Esophagus muscularis mucosa (tissue), 4 donors: ENCODE measurements around the gene MID1. TPM values are rescaled to one million over a fixed set of nuclear protein-coding genes. Genes with fewer than 3 reads are reported as not detected.

Experiments used
- DNase-seq: peaks from one replicate; pipeline ENCODE4 v3.0.0-alpha.2; 2017; ENCODE audit errors: extremely low spot score
- H3K27ac ChIP-seq, 4 donors: fragments of 200-600 bp; sonication (generic); replicated peaks in 1 of 4; 1 replicate in 3 of 4; 2 replicates in 1 of 4; pipeline ENCODE4 v1.5.1; 2016 to 2019; ENCODE audit warnings: mild to moderate bottlenecking in 1 of 4
- H3K27me3 ChIP-seq, 4 donors: fragments of 200-600 bp; sonication (generic); one replicate each; pipeline versions ENCODE4 v1.5.1 to v1.6.0; 2016 to 2019
- H3K36me3 ChIP-seq, 4 donors: fragments of 200-600 bp; sonication (generic); one replicate each; pipeline ENCODE4 v1.5.1; 2016 to 2019
- H3K4me1 ChIP-seq, 4 donors: fragments of 200-600 bp; sonication (generic); one replicate each; pipeline ENCODE4 v1.5.1; 2016 to 2019
- H3K4me3 ChIP-seq, 4 donors: fragments of 200-600 bp; sonication (generic); 1 replicate in 2 of 4; 2 replicates in 2 of 4; pipeline ENCODE4 v1.5.1; 2016 to 2019; ENCODE audit warnings: mild to moderate bottlenecking in 4 of 4, moderate library complexity in 1 of 4
- H3K9me3 ChIP-seq, 4 donors: fragments of 200-600 bp; sonication (generic); 1 replicate in 3 of 4; 2 replicates in 1 of 4; pipeline ENCODE4 v1.5.1; 2016 to 2019
- EP300 ChIP-seq: sonication (generic); formaldehyde crosslinking; IDR thresholded peaks from one replicate; pipeline ENCODE4 v1.6.1; 2017; ENCODE audit warnings: antibody characterized with exemption
- POLR2A ChIP-seq: fragments of 450-650 bp; IDR thresholded peaks from one replicate; pipeline ENCODE4 v1.6.1; 2017; ENCODE audit warnings: antibody characterized with exemption, moderate library complexity, mild to moderate bottlenecking, low read depth
- POLR2AphosphoS5 ChIP-seq, 2 donors: sonication (generic); formaldehyde crosslinking; IDR thresholded peaks; one replicate each; pipeline ENCODE4 v1.6.1; 2017; ENCODE audit warnings: antibody characterized with exemption in 2 of 2
- WGBS: methylation state at CpG from one replicate; pipeline ENCODE4 v1.1.5; 2018; 5-methylcytosine and 5-hydroxymethylcytosine counted together
- intact Hi-C: fragments of 100-400 bp; cut with DNase I; formaldehyde crosslinking; loops from one replicate; pipeline ENCODE4 v1.15.1; 2023
- total RNA-seq, 4 donors: library from RNA; depleted of rRNA; stranded (reverse); fragments of >200 nt; gene quantifications; one replicate each; pipeline versions ENCODE4 v1.1.0 to v1.2.1, GENCODE V29; 2016
- TF ChIP-seq, protein P1 (sequence below), 3 experiments: fragments of 200-600 bp in 2 of 3; fragments of 450-650 bp in 1 of 3; sonication (generic) in 2 of 3; IDR thresholded peaks; one replicate each; pipeline ENCODE4 v1.5.1; 2017 to 2019; ENCODE audit warnings: antibody characterized with exemption in 3 of 3, mild to moderate bottlenecking in 2 of 3, moderate library complexity in 1 of 3

The MID1 gene
- total RNA-seq, 4 donors from 2014 or later = 11.2 to 22.0 (median 16.2) TPM

- H3K27me3 ChIP-seq = no peaks in the 10 kb centered on the region
- no peak for DNase-seq
- 71% methylated on average over 6 of the region's 6 CpGs for WGBS
These were observed 200.3 kb downstream of the MID1 start for GRCh38 chrX:10420134-10420533.

DNA sequence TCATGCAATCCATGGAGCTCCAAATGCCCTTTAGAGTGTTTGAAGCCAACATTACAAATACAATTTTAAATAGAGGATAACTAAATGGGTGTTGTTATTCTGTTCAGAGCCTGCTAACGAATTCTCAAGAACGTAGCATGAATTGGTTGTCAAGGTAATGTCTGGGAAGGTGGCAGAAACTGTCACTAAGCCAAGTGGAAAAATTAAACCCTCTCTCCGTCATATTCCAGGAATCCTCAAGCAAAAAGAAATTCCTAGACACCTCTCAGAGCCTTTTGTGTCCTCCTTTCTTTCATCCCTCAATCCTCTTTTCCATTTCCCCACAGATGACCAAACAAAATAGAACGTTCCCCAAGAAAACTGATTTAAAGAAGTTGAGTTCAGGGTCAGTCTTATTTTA is 204.0 kb downstream of the MID1 start:
- TF ChIP-seq, protein P1, sequence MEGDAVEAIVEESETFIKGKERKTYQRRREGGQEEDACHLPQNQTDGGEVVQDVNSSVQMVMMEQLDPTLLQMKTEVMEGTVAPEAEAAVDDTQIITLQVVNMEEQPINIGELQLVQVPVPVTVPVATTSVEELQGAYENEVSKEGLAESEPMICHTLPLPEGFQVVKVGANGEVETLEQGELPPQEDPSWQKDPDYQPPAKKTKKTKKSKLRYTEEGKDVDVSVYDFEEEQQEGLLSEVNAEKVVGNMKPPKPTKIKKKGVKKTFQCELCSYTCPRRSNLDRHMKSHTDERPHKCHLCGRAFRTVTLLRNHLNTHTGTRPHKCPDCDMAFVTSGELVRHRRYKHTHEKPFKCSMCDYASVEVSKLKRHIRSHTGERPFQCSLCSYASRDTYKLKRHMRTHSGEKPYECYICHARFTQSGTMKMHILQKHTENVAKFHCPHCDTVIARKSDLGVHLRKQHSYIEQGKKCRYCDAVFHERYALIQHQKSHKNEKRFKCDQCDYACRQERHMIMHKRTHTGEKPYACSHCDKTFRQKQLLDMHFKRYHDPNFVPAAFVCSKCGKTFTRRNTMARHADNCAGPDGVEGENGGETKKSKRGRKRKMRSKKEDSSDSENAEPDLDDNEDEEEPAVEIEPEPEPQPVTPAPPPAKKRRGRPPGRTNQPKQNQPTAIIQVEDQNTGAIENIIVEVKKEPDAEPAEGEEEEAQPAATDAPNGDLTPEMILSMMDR (IDR thresholded peaks at IDR 0.05) = no peak
- no peak for TF ChIP-seq POLR2AphosphoS5 (IDR thresholded peaks at IDR 0.05)
- TF ChIP-seq EP300 = no peak
- no peak for TF ChIP-seq POLR2A
- H3K4me1 ChIP-seq = no peaks in the 10 kb centered on the region
- H3K27me3 ChIP-seq = no peaks in the 10 kb centered on the region
- no peaks in the 10 kb centered on the region for H3K36me3 ChIP-seq
- no peak overlapping the region for H3K4me3 ChIP-seq
- DNase-seq = no peak
- 72% methylated on average over 4 of the region's 4 CpGs for WGBS
- no peaks in the 10 kb centered on the region for H3K9me3 ChIP-seq
- H3K27ac ChIP-seq = no peak overlapping the region
- intact Hi-C loops = no loop called here

More at GRCh38 chrX:10420134-10420533, 200.3 kb downstream of the MID1 start:
- H3K27ac ChIP-seq = no peak overlapping the region
- no peaks in the 10 kb centered on the region for H3K4me1 ChIP-seq
- TF ChIP-seq POLR2A = no peak
- no peaks in the 10 kb centered on the region for H3K36me3 ChIP-seq
- H3K9me3 ChIP-seq = no peaks in the 10 kb centered on the region
- H3K4me3 ChIP-seq = no peak overlapping the region
- intact Hi-C loops = no loop called here

- Histone ChIP-seq H3K4me1 (no peaks in the 10 kb centered on the region), H3K27ac (no peak overlapping the region), H3K27me3 (no peaks in the 10 kb centered on the region), H3K4me3 (no peak overlapping the region), H3K9me3 (no peaks in the 10 kb centered on the region), H3K36me3 (no peaks in the 10 kb centered on the region)
- DNase-seq = no peak
- 71% methylated on average over 9 of the region's 9 CpGs for WGBS
- no peak for TF ChIP-seq EP300
- TF ChIP-seq POLR2AphosphoS5 (IDR thresholded peaks at IDR 0.05) = no peak
- TF ChIP-seq, protein P1 (IDR thresholded peaks at IDR 0.05) = no peak
- TF ChIP-seq POLR2A = no peak
- intact Hi-C loops = no loop called here
These were observed 204.9 kb downstream of the MID1 start for GRCh38 chrX:10415306-10416001.

GRCh38 chrX:10414862-10415261 is 205.5 kb downstream of the MID1 start:
- no peak for DNase-seq
- H3K36me3 ChIP-seq = no peaks in the 10 kb centered on the region
- H3K4me1 ChIP-seq = no peaks in the 10 kb centered on the region
- no peaks in the 10 kb centered on the region for H3K9me3 ChIP-seq
- intact Hi-C loops = no loop called here
- H3K4me3 ChIP-seq = no peak overlapping the region
- TF ChIP-seq EP300 (no peak), POLR2A (no peak), POLR2AphosphoS5 (IDR thresholded peaks at IDR 0.05) (no peak)
- TF ChIP-seq, protein P1 (IDR thresholded peaks at IDR 0.05) = no peak
- 78% methylated on average over 6 of the region's 6 CpGs for WGBS
- no peaks in the 10 kb centered on the region for H3K27me3 ChIP-seq
- no peak overlapping the region for H3K27ac ChIP-seq

DNA sequence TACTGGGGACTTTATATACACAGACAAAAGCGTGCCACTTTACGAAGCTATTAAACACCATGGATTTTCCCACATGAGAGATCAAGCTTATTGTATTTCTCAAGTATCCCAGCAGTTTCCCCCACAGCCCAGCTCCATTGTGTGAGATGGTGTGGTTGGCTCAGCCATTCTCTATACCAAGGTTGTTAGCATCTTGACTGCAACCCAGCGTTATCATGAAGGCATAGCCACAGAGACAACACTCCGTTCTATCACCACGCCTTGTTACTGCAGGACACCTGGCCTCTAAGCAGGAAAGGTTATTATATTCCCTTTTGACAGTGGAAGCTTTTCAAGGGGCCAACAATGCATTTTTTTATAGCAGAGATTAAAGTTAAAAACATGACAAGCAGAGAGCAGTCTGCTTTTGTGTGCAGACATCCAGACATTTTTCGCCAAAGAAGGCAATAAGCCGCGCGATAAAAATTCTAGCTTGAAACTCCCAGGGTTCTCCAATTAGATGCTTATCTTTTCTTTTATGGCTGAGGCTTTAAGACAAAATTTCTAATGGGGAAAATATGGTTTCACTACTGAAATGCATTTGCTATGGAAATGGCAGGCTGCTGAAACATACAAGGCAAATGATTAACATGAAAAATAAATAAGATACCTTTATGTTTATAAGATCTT is 206.1 kb downstream of the MID1 start:
- no peak overlapping the region for H3K27ac ChIP-seq
- no peak overlapping the region for H3K4me3 ChIP-seq
- no peak for DNase-seq
- no peaks in the 10 kb centered on the region for H3K36me3 ChIP-seq
- H3K4me1 ChIP-seq = no peaks in the 10 kb centered on the region
- TF ChIP-seq, protein P1 (IDR thresholded peaks at IDR 0.05) = no peak
- no peak for TF ChIP-seq POLR2A
- H3K9me3 ChIP-seq = no peaks in the 10 kb centered on the region
- no peaks in the 10 kb centered on the region for H3K27me3 ChIP-seq
- 82% methylated on average over 9 of the region's 9 CpGs for WGBS
- intact Hi-C loops = no loop called here
